Activated T-helper 2 cell treated with anti-CD3 and anti-CD28 coated beads, Interferon-gamma antibody, Interleukin-2, Interleukin-4, amounts not matched to agents 10 μg/mL and 5 μg/mL and 100 μg/mL, durations not matched to agents 14 hours and 24 hours and 36 hours (primary cell): ENCODE measurements around the gene NHERF1. TPM values are rescaled to one million over a fixed set of nuclear protein-coding genes. Genes with fewer than 3 reads are reported as not detected.

Experiments used
- DNase-seq: peaks from one replicate; pipeline ENCODE4 v3.0.0; 2021; ENCODE audit warnings: low spot score
- H3K27ac Mint-ChIP-seq: one replicate; pipeline ENCODE4 v1.8.0; 2021; ENCODE audit warnings: mixed read lengths
- H3K27me3 Mint-ChIP-seq: one replicate; pipeline ENCODE4 v1.8.0; 2021; ENCODE audit warnings: low read depth, mixed read lengths
- H3K36me3 Mint-ChIP-seq: one replicate; pipeline ENCODE4 v1.8.0; 2021; ENCODE audit warnings: low read depth, mixed read lengths
- H3K4me1 Mint-ChIP-seq: one replicate; pipeline ENCODE4 v1.8.0; 2021; ENCODE audit warnings: low read depth, mixed read lengths
- H3K4me3 Mint-ChIP-seq: one replicate; pipeline ENCODE4 v1.8.0; 2021; ENCODE audit warnings: low read depth, mild to moderate bottlenecking, moderate library complexity, mixed read lengths
- H3K9me3 Mint-ChIP-seq: one replicate; pipeline ENCODE4 v1.8.0; 2021; ENCODE audit warnings: mixed read lengths
- intact Hi-C: fragments of 100-400 bp; cut with micrococcal nuclease; formaldehyde crosslinking; loops from one replicate; pipeline ENCODE4 v1.15.1; 2023
- total RNA-seq: library from RNA; stranded (reverse); gene quantifications from 2 replicates; pipeline ENCODE4 v1.2.3, GENCODE V29; 2022

Gene NHERF1
- total RNA-seq, 1 donor from 2014 or later: 133 TPM

GRCh38 chr17:74804683-74805082 lies 56.3 kb downstream of the NHERF1 start:
- H3K9me3 Mint-ChIP-seq: no peaks in the 10 kb centered on the region

DNA sequence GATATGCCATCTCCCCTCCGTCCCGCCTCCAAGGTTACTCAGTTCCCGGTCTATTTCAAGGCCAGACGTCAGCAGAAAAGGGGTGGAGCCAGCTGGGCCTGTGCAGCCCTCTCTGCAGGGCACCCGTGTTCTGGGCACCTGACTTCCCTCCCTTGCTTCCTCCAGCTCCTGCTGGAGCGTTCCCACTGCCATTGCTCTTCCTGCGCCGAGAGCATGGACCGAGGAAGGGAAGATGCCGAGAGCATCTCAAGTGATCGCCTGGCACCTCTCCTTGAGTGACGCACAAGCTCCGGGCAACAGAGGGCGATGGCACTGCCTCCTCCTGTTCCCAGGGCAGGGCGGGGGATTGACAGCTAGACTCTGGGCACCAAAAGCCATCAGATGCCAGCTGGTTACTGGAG lies 57.2 kb downstream of the NHERF1 start:
- no peak for DNase-seq
- no peaks in the 10 kb centered on the region for H3K27me3 Mint-ChIP-seq
- no peaks in the 10 kb centered on the region for H3K4me1 Mint-ChIP-seq
- no peak overlapping the region for H3K4me3 Mint-ChIP-seq
- intact Hi-C loops: no loop called here
- H3K36me3 Mint-ChIP-seq: peaks cover 5% of the 10 kb centered on the region
- no peak overlapping the region for H3K27ac Mint-ChIP-seq
- H3K9me3 Mint-ChIP-seq: no peaks in the 10 kb centered on the region

More at GRCh38 chr17:74804683-74805082, 56.3 kb downstream of the NHERF1 start:
- Mint-ChIP-seq H3K4me3 (no peak overlapping the region), H3K36me3 (peaks cover 14% of the 10 kb centered on the region), H3K27ac (no peak overlapping the region), H3K4me1 (no peaks in the 10 kb centered on the region), H3K27me3 (no peaks in the 10 kb centered on the region)
- intact Hi-C loops: no loop called here
- DNase-seq: no peak

GRCh38 chr17:74806334-74806733 lies 57.9 kb downstream of the NHERF1 start:
- H3K36me3 Mint-ChIP-seq: peaks cover 4% of the 10 kb centered on the region
- no peaks in the 10 kb centered on the region for H3K4me1 Mint-ChIP-seq
- no peaks in the 10 kb centered on the region for H3K27me3 Mint-ChIP-seq
- DNase-seq: no peak
- intact Hi-C loops: no loop called here
- no peak overlapping the region for H3K27ac Mint-ChIP-seq
- H3K4me3 Mint-ChIP-seq: no peak overlapping the region
- no peaks in the 10 kb centered on the region for H3K9me3 Mint-ChIP-seq

- no peaks in the 10 kb centered on the region for H3K27me3 Mint-ChIP-seq
These were observed 59.0 kb downstream of the NHERF1 start for GRCh38 chr17:74807441-74807840.

GRCh38 chr17:74807925-74808324 lies 59.5 kb downstream of the NHERF1 start:
- Mint-ChIP-seq H3K4me1 (no peaks in the 10 kb centered on the region), H3K4me3 (no peak overlapping the region), H3K27me3 (no peaks in the 10 kb centered on the region), H3K36me3 (peaks cover 4% of the 10 kb centered on the region), H3K27ac (no peak overlapping the region), H3K9me3 (no peaks in the 10 kb centered on the region)
- intact Hi-C loops: no loop called here
- no peak for DNase-seq

More at GRCh38 chr17:74807441-74807840, 59.0 kb downstream of the NHERF1 start:
- no peak for DNase-seq
- Mint-ChIP-seq H3K4me1 (no peaks in the 10 kb centered on the region), H3K27ac (no peak overlapping the region), H3K4me3 (no peak overlapping the region), H3K36me3 (peaks cover 4% of the 10 kb centered on the region), H3K9me3 (no peaks in the 10 kb centered on the region)
- intact Hi-C loops: no loop called here

DNA sequence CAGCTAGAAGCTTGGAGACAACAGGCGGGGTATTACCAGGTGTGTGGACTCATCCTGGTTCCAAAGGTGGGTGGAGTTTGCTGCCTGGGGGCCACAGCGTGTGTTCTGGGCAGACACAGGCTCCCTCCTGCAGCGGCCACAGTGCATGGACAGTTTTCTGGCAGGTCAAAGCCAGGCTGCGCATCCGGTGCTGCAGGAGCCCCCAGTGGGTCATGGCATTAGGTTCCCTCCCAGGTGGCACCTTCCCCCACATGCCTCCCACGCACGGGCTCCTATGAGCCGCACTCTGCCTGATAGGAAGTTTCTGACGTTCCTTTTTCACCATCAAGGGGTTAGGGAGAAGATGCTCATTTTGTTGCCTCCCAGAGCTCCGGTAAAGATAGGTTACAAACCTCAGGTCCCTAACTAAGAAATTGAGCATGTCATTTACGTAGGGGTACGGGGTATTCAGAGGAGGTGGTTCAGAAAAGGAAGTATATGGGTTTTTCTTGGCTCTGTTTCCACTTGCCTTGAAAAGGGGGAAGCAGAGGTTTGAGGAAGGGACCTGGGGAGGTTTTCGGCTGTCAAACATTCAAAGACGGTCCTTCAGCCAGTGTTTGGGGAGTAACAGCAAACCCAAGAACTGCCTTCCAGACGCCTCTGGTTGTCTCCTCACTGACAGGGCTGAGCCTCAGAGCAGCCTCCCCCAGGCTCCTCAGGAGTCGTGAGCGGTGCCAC lies 60.4 kb downstream of the NHERF1 start:
- DNase-seq: no peak
- intact Hi-C loops: no loop called here
- H3K4me3 Mint-ChIP-seq: no peak overlapping the region
- peaks cover 3% of the 10 kb centered on the region for H3K36me3 Mint-ChIP-seq
- H3K4me1 Mint-ChIP-seq: no peaks in the 10 kb centered on the region
- H3K9me3 Mint-ChIP-seq: no peaks in the 10 kb centered on the region
- no peaks in the 10 kb centered on the region for H3K27me3 Mint-ChIP-seq
- no peak overlapping the region for H3K27ac Mint-ChIP-seq

DNA sequence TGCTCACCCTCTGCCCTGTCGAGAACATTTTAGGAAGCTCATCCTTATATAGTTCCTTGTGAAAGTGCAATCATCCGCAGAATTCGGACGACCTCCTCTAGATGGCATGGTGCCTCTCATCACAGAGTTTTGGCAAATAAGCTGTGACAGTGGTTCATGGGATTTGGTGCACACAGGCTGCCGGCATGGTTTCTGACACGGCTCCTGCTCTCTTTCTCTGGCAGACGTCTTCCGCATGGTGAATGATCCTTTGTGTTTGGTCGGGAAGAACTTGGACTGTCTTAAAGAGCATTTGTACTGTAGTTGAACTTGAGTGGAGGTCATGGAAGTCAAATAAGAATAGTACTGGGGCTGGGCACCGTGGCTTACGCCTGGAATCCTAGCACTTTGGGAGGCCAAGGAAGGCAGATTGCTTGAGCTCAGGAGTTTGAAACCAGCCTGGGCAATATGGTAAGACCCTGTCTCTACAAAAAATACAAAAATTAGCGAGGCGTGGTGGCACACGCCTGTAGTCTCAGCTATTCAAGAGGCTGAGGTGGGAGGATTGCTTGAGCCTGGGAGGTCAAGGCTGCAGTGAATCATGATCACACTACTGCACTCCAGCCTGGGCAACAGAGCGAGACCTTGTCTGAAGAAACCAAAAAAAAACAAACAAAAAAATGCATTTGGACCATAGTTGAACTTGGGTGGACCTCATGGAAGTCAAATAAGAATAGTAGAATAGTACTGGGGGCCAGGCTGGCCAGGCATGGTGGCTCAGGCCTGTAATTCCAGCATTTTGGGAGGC lies 62.5 kb downstream of the NHERF1 start:
- H3K4me3 Mint-ChIP-seq: no peak overlapping the region
- H3K4me1 Mint-ChIP-seq: peaks cover 8% of the 10 kb centered on the region
- no peaks in the 10 kb centered on the region for H3K9me3 Mint-ChIP-seq
- H3K27me3 Mint-ChIP-seq: no peaks in the 10 kb centered on the region
- DNase-seq: no peak
- no peak overlapping the region for H3K27ac Mint-ChIP-seq
- intact Hi-C loops: no loop called here
- H3K36me3 Mint-ChIP-seq: peaks cover 12% of the 10 kb centered on the region

- Mint-ChIP-seq H3K9me3 (no peaks in the 10 kb centered on the region), H3K4me3 (no peak overlapping the region), H3K4me1 (peaks cover 9% of the 10 kb centered on the region), H3K36me3 (peaks cover 12% of the 10 kb centered on the region), H3K27ac (no peak overlapping the region), H3K27me3 (no peaks in the 10 kb centered on the region)
- DNase-seq: no peak
- intact Hi-C loops: no loop called here
These were observed 63.9 kb downstream of the NHERF1 start for GRCh38 chr17:74812109-74813009.

DNA sequence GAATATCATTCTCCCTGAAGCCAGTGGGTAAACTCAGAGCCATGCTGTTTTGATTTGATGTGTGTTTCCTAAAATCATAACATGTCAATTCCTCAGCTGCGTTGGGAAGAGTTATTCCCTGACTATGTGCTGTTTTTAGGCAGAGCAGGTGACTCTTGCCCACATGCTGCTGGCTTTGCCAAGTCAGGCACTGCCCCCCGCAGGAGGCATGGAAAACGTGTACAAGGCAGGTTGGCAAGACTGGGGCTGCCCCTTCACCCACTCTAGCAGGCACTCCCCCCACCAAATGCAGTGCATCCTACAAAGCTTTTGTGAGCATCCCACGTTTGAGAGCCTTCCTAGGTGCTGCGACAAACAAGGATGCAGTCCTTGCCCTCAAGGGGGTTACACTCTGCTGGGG lies 66.0 kb downstream of the NHERF1 start:
- intact Hi-C loops: no loop called here
- Mint-ChIP-seq H3K27me3 (no peaks in the 10 kb centered on the region), H3K9me3 (no peaks in the 10 kb centered on the region), H3K4me1 (peaks cover 9% of the 10 kb centered on the region), H3K36me3 (peaks cover 12% of the 10 kb centered on the region), H3K4me3 (no peak overlapping the region), H3K27ac (no peak overlapping the region)
- no peak for DNase-seq

GRCh38 chr17:74815067-74815466 lies 66.6 kb downstream of the NHERF1 start:
- Mint-ChIP-seq H3K27me3 (no peaks in the 10 kb centered on the region), H3K36me3 (peaks cover 12% of the 10 kb centered on the region), H3K4me1 (peaks cover 9% of the 10 kb centered on the region), H3K9me3 (no peaks in the 10 kb centered on the region), H3K4me3 (no peak overlapping the region), H3K27ac (no peak overlapping the region)
- intact Hi-C loops: no loop called here
- DNase-seq: no peak

- Mint-ChIP-seq H3K4me1 (peaks cover 9% of the 10 kb centered on the region), H3K9me3 (no peaks in the 10 kb centered on the region), H3K4me3 (no peak overlapping the region), H3K36me3 (peaks cover 12% of the 10 kb centered on the region), H3K27me3 (no peaks in the 10 kb centered on the region), H3K27ac (no peak overlapping the region)
- intact Hi-C loops: no loop called here
- DNase-seq: no peak
These were observed 67.3 kb downstream of the NHERF1 start for GRCh38 chr17:74815550-74816370.
